ENCODE results near the gene LIPA.

GRCh38 chr10:89221919-89222318, 29.7 kb downstream of the LIPA start:
- TF ChIP-seq GATA2 (IDR thresholded peaks at IDR 0.05; ENCODE audit: low read depth, low read length): no peak
- no peak for TF ChIP-seq GATA3 (IDR thresholded peaks at IDR 0.05; ENCODE audit: low read depth, low read length)

All from SH-SY5Y (cell line).